GM12878 (cell line): ENCODE measurements around the gene INCA1. TPM values are rescaled to one million over a fixed set of nuclear protein-coding genes. Genes with fewer than 3 reads are reported as not detected.

ENCODE experiments used
- ATAC-seq: fragments of 200-7000 bp; cut with Tn5 transposase; 3 replicates; pipeline ENCODE4 v1.9.1; 2020; ENCODE audit warnings: mild to moderate bottlenecking, moderate library complexity
- BruUV-seq: library from RNA; stranded (reverse); fragments of 400-500 nt; replicated peaks from 2 replicates; lab custom pipeline; 2021; lab: Mats Ljungman, UMichigan
- CTCF ChIA-PET: fragments of 300-600 bp; sonication (Branson Sonifier 250); formaldehyde crosslinking; extraction: SDS; loops from one replicate; lab custom pipeline; 2021; ENCODE audit warnings: inconsistent platforms; lab: Yijun Ruan, JAX
- POLR2A ChIA-PET: fragments of 350-600 bp; formaldehyde crosslinking; extraction: SDS; loops from one replicate; lab custom pipeline; 2021; ENCODE audit warnings: inconsistent platforms; lab: Charles Lee
- RAD21 ChIA-PET: fragments of 300-600 bp; sonication (Branson Sonifier 250); formaldehyde crosslinking; loops from one replicate; lab custom pipeline; 2023; ENCODE audit warnings: antibody characterized with exemption; ENCODE audit not compliant: unreplicated experiment; lab: Charles Lee
- SMC1A ChIA-PET: fragments of 300-600 bp; sonication (Branson Sonifier 250); formaldehyde crosslinking; loops from one replicate; lab custom pipeline; 2023; ENCODE audit not compliant: unreplicated experiment, uncharacterized antibody; lab: Charles Lee
- DNase-seq: peaks from one replicate; pipeline ENCODE4 v3.0.0-alpha.2; 2011; ENCODE audit warnings: low read depth, low spot score
- FAIRE-seq: peaks from 3 replicates; lab custom pipeline; 2011; peaks lifted over from hg19 to GRCh38; lab: Jason Lieb, UNC
- H2AFZ ChIP-seq: 2 replicates; pipeline ENCODE4 v1.6.0; 2011; ENCODE audit warnings: low read depth, low read length, control low read depth; ENCODE audit not compliant: control insufficient read depth
- H3K27ac ChIP-seq: 2 replicates; pipeline ENCODE4 v1.5.1; 2011; ENCODE audit warnings: control low read depth; ENCODE audit not compliant: control insufficient read depth, insufficient read depth
- H3K27me3 ChIP-seq, 2 experiments: replicated peaks in 1 of 2; 2 replicates each; pipeline versions ENCODE4 v1.6.0 to v1.6.1; 2011; ENCODE audit warnings: low read length in 1 of 2; ENCODE audit not compliant: control insufficient read depth in 2 of 2, insufficient read depth in 2 of 2
- H3K36me3 ChIP-seq, 2 experiments: 2 replicates each; pipeline ENCODE4 v1.5.1; 2011; ENCODE audit warnings: low read length in 1 of 2; ENCODE audit not compliant: control insufficient read depth in 2 of 2, insufficient read depth in 2 of 2
- H3K4me1 ChIP-seq: 2 replicates; pipeline ENCODE4 v1.6.1; 2011; ENCODE audit warnings: mild to moderate bottlenecking, low read length, moderate library complexity, mixed read lengths; ENCODE audit not compliant: control insufficient read depth, insufficient read depth
- H3K4me2 ChIP-seq: 2 replicates; pipeline ENCODE4 v1.6.0; 2011; ENCODE audit warnings: control low read depth; ENCODE audit not compliant: control insufficient read depth, insufficient read depth
- H3K4me3 ChIP-seq: fragments of 200-600 bp; sonication (generic); 2 replicates; pipeline ENCODE4 v1.5.1; 2016
- H3K79me2 ChIP-seq: 2 replicates; pipeline ENCODE4 v1.6.0; 2011; ENCODE audit warnings: low read length; ENCODE audit not compliant: control insufficient read depth, insufficient read depth
- H3K9ac ChIP-seq: 2 replicates; pipeline ENCODE4 v1.8.0; 2011; ENCODE audit warnings: low read length, control low read depth, mixed read lengths; ENCODE audit not compliant: control insufficient read depth, insufficient read depth
- H3K9me3 ChIP-seq: replicated peaks from 3 replicates; pipeline ENCODE4 v1.5.1; 2011; ENCODE audit warnings: mild to moderate bottlenecking, low read length; ENCODE audit not compliant: control insufficient read depth, insufficient read depth
- H4K20me1 ChIP-seq: 2 replicates; pipeline ENCODE4 v1.6.0; 2011; ENCODE audit not compliant: control insufficient read depth, insufficient read depth
- BACH1 ChIP-seq: fragments of 450-650 bp; IDR thresholded peaks from 2 replicates; pipeline ENCODE4 v1.6.1; 2017; ENCODE audit warnings: mild to moderate bottlenecking, borderline replicate concordance
- CREM ChIP-seq: IDR thresholded peaks from 2 replicates; pipeline ENCODE4 v1.6.1; 2014; ENCODE audit warnings: antibody characterized with exemption, low read depth
- GABPA ChIP-seq: IDR thresholded peaks from 2 replicates; pipeline ENCODE4 v1.6.1; 2014; ENCODE audit warnings: antibody characterized with exemption, low read depth, mild to moderate bottlenecking, inconsistent platforms
- IRF3 ChIP-seq: fragments of 450-650 bp; IDR thresholded peaks from 2 replicates; pipeline ENCODE4 v1.6.1; 2014; ENCODE audit warnings: mild to moderate bottlenecking
- JUNB ChIP-seq: IDR thresholded peaks from 2 replicates; pipeline ENCODE4 v1.6.1; 2016; ENCODE audit warnings: antibody characterized with exemption, mild to moderate bottlenecking
- KAT2A ChIP-seq: conservative IDR thresholded peaks from 2 replicates; pipeline ENCODE4 v1.6.1; 2011; ENCODE audit warnings: low read depth, low read length; ENCODE audit not compliant: control insufficient read depth
- KDM1A ChIP-seq: fragments of 200-600 bp; sonication (generic); IDR thresholded peaks from 2 replicates; pipeline ENCODE4 v1.6.1; 2016; ENCODE audit warnings: borderline replicate concordance
- PAX5 ChIP-seq: IDR thresholded peaks from 2 replicates; pipeline ENCODE4 v1.6.1; 2011; ENCODE audit warnings: low read depth, low read length, borderline replicate concordance
- PML ChIP-seq: IDR thresholded peaks from 2 replicates; pipeline ENCODE4 v1.6.1; 2012; ENCODE audit warnings: low read length, inconsistent platforms
- RAD21 ChIP-seq: IDR thresholded peaks from 2 replicates; pipeline ENCODE4 v1.6.1; 2011; ENCODE audit warnings: mild to moderate bottlenecking, low read depth, low read length, moderate library complexity; ENCODE audit not compliant: insufficient read depth
- SMAD1 ChIP-seq: fragments of 450-650 bp; IDR thresholded peaks from 2 replicates; pipeline ENCODE4 v1.6.1; 2018; ENCODE audit warnings: mild to moderate bottlenecking, low read depth; ENCODE audit not compliant: partially characterized antibody
- SP1 ChIP-seq: IDR thresholded peaks from one replicate; pipeline ENCODE4 v1.6.1; 2011; ENCODE audit warnings: low read depth, low read length
- SPI1 ChIP-seq: IDR thresholded peaks from 2 replicates; pipeline ENCODE4 v1.6.1; 2011; ENCODE audit warnings: low read depth, mild to moderate bottlenecking, low read length, moderate library complexity, borderline replicate concordance; ENCODE audit not compliant: insufficient read depth
- SRF ChIP-seq, 2 experiments: IDR thresholded peaks; 2 replicates each; pipeline ENCODE4 v1.6.1; 2011; ENCODE audit warnings: low read depth in 2 of 2, low read length in 2 of 2, mild to moderate bottlenecking in 1 of 2, moderate library complexity in 1 of 2
- TCF12 ChIP-seq: IDR thresholded peaks from 2 replicates; pipeline ENCODE4 v1.6.1; 2011; ENCODE audit warnings: low read depth, mild to moderate bottlenecking, low read length
- ZBTB40 ChIP-seq: fragments of 450-650 bp; IDR thresholded peaks from 2 replicates; pipeline ENCODE4 v1.6.1; 2016; ENCODE audit warnings: mild to moderate bottlenecking, moderate library complexity, borderline replicate concordance
- ZNF24 ChIP-seq: fragments of 450-650 bp; IDR thresholded peaks from 2 replicates; pipeline ENCODE4 v1.6.1; 2017; ENCODE audit warnings: antibody characterized with exemption, mild to moderate bottlenecking
- WGBS: methylation state at CpG from one replicate; pipeline ENCODE4 v1.1.6; 2016; ENCODE audit warnings: low lambda C conversion rate; ENCODE audit not compliant: insufficient replicate concordance, insufficient coverage; ENCODE audit errors: missing lambda C conversion rate; 5-methylcytosine and 5-hydroxymethylcytosine counted together
- in situ Hi-C: fragments of 300-500 bp; cut with MboI; formaldehyde crosslinking; loops from 9 replicates; pipeline ENCODE4 v1.14.3; 2018; ENCODE audit warnings: mixed read lengths
- intact Hi-C: fragments of 100-400 bp; cut with micrococcal nuclease; formaldehyde crosslinking; loops from one replicate; pipeline ENCODE4 v1.14.2; 2022; ENCODE audit not compliant: unreplicated experiment
- polyA plus RNA-seq, 11 experiments: library from polyadenylated mRNA; depleted of rRNA in 4 of 11; unstranded in 6 of 11; stranded (reverse) in 5 of 11; fragments of >200 nt; fragmentation: Nextera tagmentation in 4 of 11; fragmentation: Illumina TruSeq in 1 of 11; extraction: Ambion mirVana in 4 of 11; extraction: Trizol in 1 of 11; gene quantifications; 1 replicate in 1 of 11; 2 replicates in 10 of 11; pipeline versions ENCODE4 v1.2.1 to v1.2.3, GENCODE V29; 2011 to 2016; ENCODE audit warnings: inconsistent platforms in 2 of 11, missing spikeins in 2 of 11, low read depth in 1 of 11
- total RNA-seq, 4 experiments: library from RNA; depleted of rRNA in 3 of 4; stranded (reverse); fragments of >200 nt in 3 of 4; fragmentation: Illumina TruSeq in 1 of 4; extraction: Trizol in 1 of 4; gene quantifications; 2 replicates each; pipeline versions ENCODE4 v1.2.1 to v1.2.3, GENCODE V29; 2013 to 2021

INCA1 gene
- total and polyA plus RNA-seq, 10 of the 15 experiments (the other 5 are each of a cell fraction or from before 2014, with no cell fraction given): 0.19 to 1.8 (median 0.45) TPM

- FAIRE-seq (no peak), ATAC-seq (no peak), DNase-seq (no peak)
- peaks cover 4% of the 10 kb centered on the region; the same call in 1 of the 2 replicates for H3K79me2 ChIP-seq
- H3K4me3 ChIP-seq: no peak overlapping the region
- ChIA-PET CTCF (interaction anchor here (2.8 kb wide), 1 partner anchor 88 kb away, joined by 11 read pairs; no protein-coding TSS in a partner anchor), SMC1A (no interaction called here), RAD21 (no interaction called here), POLR2A (interaction anchor here (0.5 kb wide), 1 partner anchor 78 kb away, joined by 3 read pairs; no protein-coding TSS in a partner anchor)
- H3K27me3 ChIP-seq: no peaks in the 10 kb centered on the region
- no peaks in the 10 kb centered on the region for H3K9me3 ChIP-seq
- H3K27ac ChIP-seq: no peak overlapping the region
- in situ Hi-C loops: no loop called here
- WGBS: 87% methylated on average over 9 of the region's 9 CpGs
- no peaks in the 10 kb centered on the region for H4K20me1 ChIP-seq
- H2AFZ ChIP-seq: no peak overlapping the region
- H3K4me1 ChIP-seq: peaks cover 3% of the 10 kb centered on the region; the same call in 1 of the 2 replicates
- no peak overlapping the region for H3K9ac ChIP-seq
- no peak overlapping the region for H3K4me2 ChIP-seq
- intact Hi-C loops: no loop called here
- no TSS peak for BruUV-seq
- TF ChIP-seq CREM (no peak), TCF12 (no peak), PAX5 (no peak), KAT2A (no peak), ZNF24 (no peak), IRF3 (no peak), KDM1A (no peak), PML (no peak), SPI1 (no peak), GABPA (no peak), SRF (IDR thresholded peaks at IDR 0.05; ENCODE audit: low read depth in 2 of 2, low read length in 2 of 2) (no peak), SP1 (no peak), RAD21 (no peak), SMAD1 (no peak), BACH1 (no peak), ZBTB40 (no peak), JUNB (no peak)
- TF ChIP-seq, all 136 proteins: peak for 0
- H3K36me3 ChIP-seq: peaks cover 22 to 26% of the 10 kb centered on the region in 2 experiments; a peak in 3 of 4 replicates
Measured at GRCh38 chr17:4974115-4974670, 23.1 kb downstream of the INCA1 start.
